Fibroblast of lung (primary cell): Measurements from ENCODE around the gene ARHGAP42. TPM values are rescaled to one million over a fixed set of nuclear protein-coding genes. Genes with fewer than 3 reads are reported as not detected.

Source experiments
- DNase-seq, 2 donors: peaks; one replicate each; pipeline versions ENCODE4 v3.0.0 to v3.0.0-alpha.2; 2010; ENCODE audit warnings: low read depth in 2 of 2
- H2AFZ ChIP-seq: 2 replicates; pipeline ENCODE4 v1.5.1; 2012; ENCODE audit warnings: low read length, control low read depth, inconsistent platforms
- H3K27ac ChIP-seq: 2 replicates; pipeline ENCODE4 v1.5.1; 2011; ENCODE audit warnings: low read length, control low read depth; ENCODE audit not compliant: insufficient read depth
- H3K27me3 ChIP-seq: 2 replicates; pipeline ENCODE4 v1.5.1; 2011; ENCODE audit warnings: mild to moderate bottlenecking, low read length; ENCODE audit not compliant: control insufficient read depth, insufficient read depth
- H3K36me3 ChIP-seq: 2 replicates; pipeline ENCODE4 v1.5.1; 2011; ENCODE audit warnings: low read length; ENCODE audit not compliant: control insufficient read depth, insufficient read depth
- H3K4me1 ChIP-seq: 2 replicates; pipeline ENCODE4 v1.5.1; 2011; ENCODE audit warnings: low read length; ENCODE audit not compliant: control insufficient read depth, insufficient read depth; ENCODE audit errors: extremely low read depth
- H3K4me2 ChIP-seq: 2 replicates; pipeline ENCODE4 v1.5.1; 2011; ENCODE audit warnings: low read length, control low read depth; ENCODE audit not compliant: insufficient read depth; ENCODE audit errors: extremely low read depth
- H3K4me3 ChIP-seq, 4 experiments: fragments of 200-600 bp in 1 of 4; sonication (generic) in 1 of 4; replicated peaks in 1 of 4; 2 replicates each; pipeline ENCODE4 v1.5.1; 2011 to 2016; ENCODE audit warnings: low read length in 4 of 4, low read depth in 3 of 4, mild to moderate bottlenecking in 3 of 4, control low read depth in 2 of 4, inconsistent platforms in 1 of 4, mixed read lengths in 1 of 4; ENCODE audit not compliant: insufficient read depth in 1 of 4; ENCODE audit errors: control extremely low read depth in 1 of 4
- H3K79me2 ChIP-seq: 2 replicates; pipeline ENCODE4 v1.5.1; 2012; ENCODE audit warnings: mild to moderate bottlenecking, low read length, inconsistent platforms; ENCODE audit not compliant: control insufficient read depth, insufficient read depth
- H3K9ac ChIP-seq: 2 replicates; pipeline ENCODE4 v1.5.1; 2011; ENCODE audit warnings: mild to moderate bottlenecking, low read length, control low read depth; ENCODE audit not compliant: insufficient read depth
- H3K9me3 ChIP-seq: 2 replicates; pipeline ENCODE4 v1.5.1; 2012; ENCODE audit warnings: low read depth, low read length; ENCODE audit not compliant: control insufficient read depth, insufficient read depth
- H4K20me1 ChIP-seq: 2 replicates; pipeline ENCODE4 v1.5.1; 2011; ENCODE audit warnings: low read length; ENCODE audit not compliant: control insufficient read depth, insufficient read depth; ENCODE audit errors: extremely low read depth
- EZH2 ChIP-seq: IDR thresholded peaks from 2 replicates; pipeline ENCODE4 v1.5.1; 2012; ENCODE audit warnings: low read length, control low read depth, mild to moderate bottlenecking; ENCODE audit errors: missing control alignments
- polyA plus RNA-seq, 2 donors: library from polyadenylated mRNA; depleted of rRNA in 1 of 2; stranded (reverse) in 1 of 2; unstranded in 1 of 2; fragments of >200 nt; gene quantifications; 2 replicates each; pipeline ENCODE4 v1.2.1, GENCODE V29; 2011 to 2012; ENCODE audit warnings: missing spikeins in 1 of 2
- total RNA-seq: library from RNA; depleted of rRNA; stranded (reverse); fragments of >200 nt; gene quantifications from 2 replicates; pipeline ENCODE4 v1.2.1, GENCODE V29; 2014
- TF ChIP-seq, protein P1 (sequence below), 2 donors: IDR thresholded peaks in 1 of 2; conservative IDR thresholded peaks in 1 of 2; 1 replicate in 1 of 2; 2 replicates in 1 of 2; pipeline ENCODE4 v1.5.1; 2011 to 2012; ENCODE audit warnings: low read length in 2 of 2, control low read depth in 1 of 2, inconsistent platforms in 1 of 2, low read depth in 1 of 2, mild to moderate bottlenecking in 1 of 2

ARHGAP42 gene
- total and polyA plus RNA-seq, 2 donors (not counting 1 experiment from before 2014, with no cell fraction given), result 8.0 to 13.4 TPM

DNA sequence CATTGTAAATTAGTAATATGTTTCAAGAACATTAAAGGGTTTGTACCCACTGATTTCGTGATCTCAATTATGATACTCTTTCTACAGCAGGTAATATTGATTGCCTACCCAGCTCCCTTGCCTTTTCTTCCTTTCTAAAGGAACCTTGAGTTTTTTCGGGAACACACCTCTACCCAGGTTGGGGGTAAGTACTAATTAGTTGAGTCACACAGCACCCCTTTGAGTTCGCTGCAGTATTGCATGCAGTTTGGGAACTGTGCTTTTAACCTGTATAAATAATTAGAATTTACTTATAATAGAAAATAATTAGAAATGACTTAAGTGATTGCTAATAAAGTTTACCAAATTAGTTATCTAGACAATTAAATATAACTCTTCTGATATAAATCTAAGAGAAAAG lies 24.9 kb downstream of the ARHGAP42 start:
- H3K4me3 ChIP-seq, result no peak overlapping the region
- DNase-seq, result no peak
- H3K79me2 ChIP-seq, result no peaks in the 10 kb centered on the region

DNA sequence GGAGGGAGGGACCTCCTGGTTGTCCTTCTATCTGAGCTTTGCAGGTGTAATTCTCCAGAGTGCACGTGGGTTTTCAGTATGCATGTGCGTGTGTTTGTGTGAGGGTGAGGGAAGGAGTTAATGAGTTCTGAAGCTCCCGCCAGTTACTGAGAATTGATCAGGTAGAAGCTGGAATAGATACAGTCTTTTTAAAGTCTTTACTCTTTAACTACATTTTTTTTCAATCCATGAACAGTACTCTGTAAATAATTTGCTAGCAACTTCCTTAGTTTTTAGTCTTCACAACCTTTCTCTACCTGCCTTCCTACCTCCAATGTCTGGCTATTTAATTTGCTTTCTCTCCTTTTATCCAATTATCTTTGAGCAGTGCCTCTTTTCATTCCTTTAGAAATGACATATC lies 25.5 kb downstream of the ARHGAP42 start:
- Histone ChIP-seq H3K4me2 (no peak overlapping the region), H3K36me3 (no peaks in the 10 kb centered on the region), H3K9ac (no peak overlapping the region), H3K27me3 (no peaks in the 10 kb centered on the region), H3K4me1 (peaks cover 7% of the 10 kb centered on the region), H2AFZ (no peak overlapping the region), H3K27ac (no peak overlapping the region), H3K9me3 (no peaks in the 10 kb centered on the region), H3K4me3 (no peak overlapping the region), H4K20me1 (no peaks in the 10 kb centered on the region), H3K79me2 (no peaks in the 10 kb centered on the region)
- TF ChIP-seq EZH2, result no peak
- TF ChIP-seq, protein P1, sequence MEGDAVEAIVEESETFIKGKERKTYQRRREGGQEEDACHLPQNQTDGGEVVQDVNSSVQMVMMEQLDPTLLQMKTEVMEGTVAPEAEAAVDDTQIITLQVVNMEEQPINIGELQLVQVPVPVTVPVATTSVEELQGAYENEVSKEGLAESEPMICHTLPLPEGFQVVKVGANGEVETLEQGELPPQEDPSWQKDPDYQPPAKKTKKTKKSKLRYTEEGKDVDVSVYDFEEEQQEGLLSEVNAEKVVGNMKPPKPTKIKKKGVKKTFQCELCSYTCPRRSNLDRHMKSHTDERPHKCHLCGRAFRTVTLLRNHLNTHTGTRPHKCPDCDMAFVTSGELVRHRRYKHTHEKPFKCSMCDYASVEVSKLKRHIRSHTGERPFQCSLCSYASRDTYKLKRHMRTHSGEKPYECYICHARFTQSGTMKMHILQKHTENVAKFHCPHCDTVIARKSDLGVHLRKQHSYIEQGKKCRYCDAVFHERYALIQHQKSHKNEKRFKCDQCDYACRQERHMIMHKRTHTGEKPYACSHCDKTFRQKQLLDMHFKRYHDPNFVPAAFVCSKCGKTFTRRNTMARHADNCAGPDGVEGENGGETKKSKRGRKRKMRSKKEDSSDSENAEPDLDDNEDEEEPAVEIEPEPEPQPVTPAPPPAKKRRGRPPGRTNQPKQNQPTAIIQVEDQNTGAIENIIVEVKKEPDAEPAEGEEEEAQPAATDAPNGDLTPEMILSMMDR (conservative IDR thresholded peaks at IDR 0.05 in 1 of 2, IDR thresholded peaks at IDR 0.05 in 1 of 2; ENCODE audit: low read depth in 1 of 2, low read length in 2 of 2), result no peak
- no peak for DNase-seq

More for the DNA sequence above, 24.9 kb downstream of the ARHGAP42 start:
- H3K9me3 ChIP-seq, result no peaks in the 10 kb centered on the region
- no peaks in the 10 kb centered on the region for H4K20me1 ChIP-seq
- no peak overlapping the region for H3K9ac ChIP-seq
- no peak overlapping the region for H3K27ac ChIP-seq
- H3K36me3 ChIP-seq, result no peaks in the 10 kb centered on the region
- H3K4me2 ChIP-seq, result no peak overlapping the region
- no peaks in the 10 kb centered on the region for H3K27me3 ChIP-seq
- TF ChIP-seq, protein P1 (conservative IDR thresholded peaks at IDR 0.05 in 1 of 2, IDR thresholded peaks at IDR 0.05 in 1 of 2; ENCODE audit: low read depth in 1 of 2, low read length in 2 of 2), result no peak
- peaks cover 7% of the 10 kb centered on the region for H3K4me1 ChIP-seq
- no peak overlapping the region for H2AFZ ChIP-seq

DNA sequence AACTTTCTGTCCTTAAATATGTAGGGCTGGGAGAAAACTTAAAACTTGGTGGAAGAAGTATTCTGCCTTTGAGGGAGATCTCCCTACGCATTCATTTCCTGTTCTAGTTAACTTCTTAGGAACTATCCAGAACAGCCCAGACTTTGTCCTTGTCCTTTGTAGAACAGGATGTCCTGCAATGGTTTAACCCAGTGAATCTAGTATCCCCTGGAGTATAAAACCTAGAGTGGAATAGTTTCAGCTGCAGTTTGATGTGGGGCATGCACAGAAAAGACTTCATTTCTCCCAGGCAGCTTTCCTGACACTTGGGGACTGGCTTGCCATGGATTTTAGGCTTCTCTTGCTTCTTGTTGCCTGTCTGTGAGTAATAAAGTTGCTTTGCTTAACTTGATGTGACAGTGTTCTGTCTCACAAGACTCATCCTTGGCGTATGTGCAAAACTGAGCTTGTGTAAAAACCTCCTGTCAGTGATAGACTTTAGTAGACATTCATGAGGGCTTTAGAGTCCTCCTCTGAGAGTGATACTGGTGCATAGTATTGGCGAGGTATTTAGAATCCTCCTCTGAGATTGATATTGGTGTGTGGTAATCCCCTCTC lies 28.2 kb downstream of the ARHGAP42 start:
- no peaks in the 10 kb centered on the region for H3K27me3 ChIP-seq
- peak overlapping the region; percentile 46 for H3K4me2 ChIP-seq
- TF ChIP-seq, protein P1 (conservative IDR thresholded peaks at IDR 0.05 in 1 of 2, IDR thresholded peaks at IDR 0.05 in 1 of 2; ENCODE audit: low read depth in 1 of 2, low read length in 2 of 2), result no peak
- no peak for TF ChIP-seq EZH2
- no peaks in the 10 kb centered on the region for H3K9me3 ChIP-seq
- peaks cover 10% of the 10 kb centered on the region for H3K4me1 ChIP-seq
- H3K36me3 ChIP-seq, result no peaks in the 10 kb centered on the region
- H3K4me3 ChIP-seq, result no peak overlapping the region
- H3K9ac ChIP-seq, result no peak overlapping the region
- no peaks in the 10 kb centered on the region for H4K20me1 ChIP-seq
- H3K79me2 ChIP-seq, result no peaks in the 10 kb centered on the region
- H3K27ac ChIP-seq, result peak overlapping the region; percentile 9
- H2AFZ ChIP-seq, result no peak overlapping the region
- DNase-seq, result no peak
